GM19351 (cell line): ENCODE measurements around the gene TLE4.

Source experiments
- ATAC-seq: cut with Tn5 transposase; IDR thresholded peaks from one replicate; pipeline ENCODE4 v1.9.1; 2021; ENCODE audit warnings: mild to moderate bottlenecking, moderate library complexity; ENCODE audit not compliant: unreplicated experiment

Gene TLE4

DNA sequence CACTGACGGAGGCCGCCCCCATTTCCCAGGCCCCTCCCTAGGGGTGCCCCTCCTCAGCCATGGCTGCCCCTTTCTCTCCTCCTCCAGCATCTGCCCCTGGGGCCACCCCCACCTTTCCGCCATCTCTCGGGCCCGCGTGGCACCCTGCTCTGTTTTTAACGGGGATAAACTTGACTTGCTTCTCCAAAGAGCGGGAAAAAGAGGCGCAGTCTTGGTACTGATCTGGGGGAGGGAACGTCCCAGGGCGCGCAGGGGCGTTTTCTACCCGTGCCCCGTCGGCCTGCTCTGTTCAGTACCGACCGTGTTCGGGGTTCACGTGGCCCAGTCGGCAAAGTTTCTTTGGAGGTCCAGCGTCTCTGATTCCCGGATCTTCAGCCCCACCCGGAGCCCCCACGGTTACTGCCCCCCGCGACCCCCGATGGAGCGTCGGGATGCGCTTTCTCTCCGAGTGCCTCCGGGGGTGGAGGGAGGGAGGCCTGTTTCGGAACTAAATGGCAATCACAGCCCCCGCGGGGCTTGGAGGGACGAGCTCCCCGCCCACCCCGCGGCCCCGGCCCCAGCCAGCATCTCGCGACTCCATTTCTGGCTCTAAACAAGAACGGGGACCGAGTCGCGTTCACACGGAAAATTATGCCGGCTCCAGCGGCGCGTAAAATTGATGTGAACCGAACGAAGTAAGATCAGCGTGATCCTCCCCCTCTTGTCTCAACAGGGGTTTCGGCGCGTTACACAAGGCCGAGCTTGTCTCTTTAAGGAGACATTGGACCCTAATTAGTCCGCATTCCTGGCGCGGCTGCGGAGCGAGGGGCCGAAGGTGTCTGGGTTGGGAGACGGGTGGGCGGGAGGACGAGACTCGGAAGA, 1.1 kb upstream of the TLE4 start:
- no peak for ATAC-seq

DNA sequence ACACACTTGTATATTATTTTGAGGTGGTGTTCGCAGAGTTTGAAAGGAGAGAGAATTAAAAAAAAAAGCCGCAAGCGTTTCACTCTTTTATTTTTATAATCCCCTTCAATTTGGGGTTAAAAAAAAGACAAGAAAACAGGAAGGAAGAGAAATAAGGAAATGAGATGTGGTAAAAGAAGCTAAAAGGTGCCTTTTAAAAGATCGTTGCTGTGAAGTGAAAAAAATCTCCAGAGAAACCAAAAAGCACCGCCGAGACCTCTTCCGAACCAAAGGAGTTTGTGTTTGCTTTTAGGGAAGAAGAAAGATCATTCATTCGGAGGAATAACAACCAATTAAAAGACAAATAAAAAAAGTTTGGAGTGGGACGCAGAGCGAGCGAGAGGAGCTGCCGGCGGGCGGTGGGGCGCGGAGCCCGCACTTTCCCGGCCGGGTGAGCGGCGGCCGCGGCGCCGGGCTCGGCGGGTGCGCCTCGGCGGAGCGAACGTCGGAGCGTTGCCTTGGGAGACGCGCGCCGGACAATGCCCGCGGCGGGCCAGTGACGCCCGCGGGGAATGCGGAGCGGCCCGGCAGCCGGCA, 355 bp downstream of the TLE4 start:
- ATAC-seq: no peak

DNA sequence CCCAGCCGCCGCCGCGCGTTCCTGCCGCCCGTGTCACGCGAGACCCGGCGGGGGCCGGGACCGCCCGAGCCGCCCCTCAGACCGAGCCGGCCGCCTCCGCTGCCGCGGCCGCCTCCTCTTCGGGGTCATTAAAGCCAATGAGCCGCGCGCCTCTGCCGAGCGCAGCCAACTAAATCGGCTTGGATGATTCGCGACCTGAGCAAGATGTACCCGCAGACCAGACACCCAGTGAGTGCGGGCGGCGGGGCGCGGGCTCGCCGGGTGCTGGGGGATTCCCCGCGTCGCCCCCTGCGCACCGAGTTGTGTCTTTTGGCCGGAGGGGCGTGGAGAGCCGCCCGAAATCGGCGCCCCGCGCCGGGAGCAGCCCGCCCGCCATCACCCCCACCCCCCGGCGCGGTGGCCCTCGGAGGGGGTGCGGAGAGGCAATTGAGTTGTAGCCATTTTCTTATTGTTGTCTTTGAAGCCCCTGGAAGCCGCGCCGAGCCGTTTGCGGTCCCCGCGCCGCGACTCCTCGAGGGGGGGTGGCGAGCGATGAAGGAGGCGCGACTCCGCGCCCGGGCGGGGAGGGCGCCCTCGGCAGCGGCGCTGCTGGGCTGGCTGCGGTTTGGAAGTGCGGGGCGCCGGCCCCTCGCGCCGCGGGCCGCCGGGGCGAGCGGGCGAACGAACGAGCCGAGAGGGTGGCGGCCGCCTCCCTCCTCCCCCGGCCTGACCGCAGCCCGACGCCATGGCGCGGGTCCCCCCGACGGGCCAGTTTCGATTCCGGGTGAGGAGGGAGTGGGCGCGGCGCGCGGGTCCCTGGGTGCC, 1.0 kb downstream of the TLE4 start:
- ATAC-seq: no peak

DNA sequence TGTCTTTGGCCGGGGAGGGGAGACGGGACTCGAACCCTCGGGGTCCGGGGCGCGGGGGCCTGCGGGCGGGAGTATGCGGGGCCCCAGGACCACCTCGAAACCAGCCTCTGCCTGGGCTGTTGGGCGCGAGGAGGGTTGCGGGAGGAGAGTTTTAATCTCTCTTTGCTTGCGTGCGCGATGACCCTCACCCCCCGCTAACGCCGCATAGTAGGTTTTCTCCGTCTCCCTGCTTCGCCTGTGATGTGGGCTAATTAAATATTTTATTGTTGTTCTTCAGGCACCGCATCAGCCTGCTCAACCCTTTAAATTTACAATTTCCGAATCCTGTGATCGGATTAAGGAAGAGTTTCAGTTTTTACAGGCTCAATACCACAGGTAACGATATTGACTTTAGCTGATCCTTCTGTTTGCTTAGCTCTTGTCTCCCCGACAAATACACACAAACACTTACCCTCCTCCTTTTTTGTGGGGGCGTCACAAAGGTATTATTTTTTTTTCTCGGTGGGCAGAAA, 1.7 kb downstream of the TLE4 start:
- ATAC-seq: no peak

DNA sequence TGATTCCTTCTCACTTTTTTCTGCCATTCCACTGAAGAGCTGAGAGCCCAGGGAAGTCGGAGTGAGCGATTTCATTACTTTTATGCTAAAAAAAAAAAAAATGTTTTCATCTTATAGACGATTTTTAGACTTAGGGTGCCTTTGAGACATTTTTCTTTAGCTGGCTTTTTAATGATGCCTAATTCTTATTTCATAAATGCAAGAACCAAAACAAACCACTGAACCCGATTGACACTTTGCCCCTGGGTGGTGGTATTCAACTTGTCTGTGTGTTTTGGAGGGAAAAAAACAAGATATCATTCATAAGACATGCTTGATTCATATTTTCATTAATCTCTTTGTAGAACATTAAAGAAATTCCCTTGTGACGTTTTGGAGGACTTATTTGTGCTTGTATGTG, 2.4 kb downstream of the TLE4 start:
- ATAC-seq: no peak

DNA sequence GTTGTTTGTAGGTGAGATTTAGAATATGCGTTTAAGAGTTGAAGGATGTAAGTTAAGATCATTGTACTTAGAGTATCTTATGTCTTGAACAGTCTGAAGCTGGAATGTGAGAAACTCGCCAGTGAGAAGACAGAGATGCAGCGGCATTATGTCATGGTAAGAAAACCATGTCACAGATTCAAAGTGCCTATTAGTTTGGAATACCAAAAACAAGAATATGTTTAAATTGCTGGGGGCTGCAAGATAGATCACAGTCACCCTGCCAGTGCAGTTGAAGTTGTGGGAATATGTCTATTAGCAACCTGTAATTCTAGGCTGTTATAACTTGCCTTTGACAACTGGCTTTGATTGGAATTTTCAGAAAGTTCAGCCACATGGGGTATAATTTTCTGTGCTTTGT, 3.0 kb downstream of the TLE4 start:
- ATAC-seq: no peak

DNA sequence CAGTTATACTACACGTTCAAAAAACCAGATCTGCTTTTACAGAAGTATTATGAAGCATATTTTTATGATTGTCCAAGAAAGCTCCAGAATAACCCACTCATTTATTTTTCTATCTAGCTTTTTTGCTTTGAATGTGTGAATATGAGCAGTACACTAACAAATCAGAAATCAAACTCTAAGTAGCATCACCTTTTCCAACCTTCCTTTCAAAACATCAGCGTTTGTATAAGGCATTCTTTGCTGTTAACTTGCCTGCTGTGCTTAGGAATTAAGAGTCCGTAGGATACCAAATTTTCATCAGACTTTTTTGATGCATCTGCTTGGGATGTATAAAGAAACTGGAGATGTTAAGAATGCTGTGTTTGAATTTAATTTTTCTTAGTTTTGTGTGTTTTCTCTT, 3.8 kb downstream of the TLE4 start:
- no peak for ATAC-seq

DNA sequence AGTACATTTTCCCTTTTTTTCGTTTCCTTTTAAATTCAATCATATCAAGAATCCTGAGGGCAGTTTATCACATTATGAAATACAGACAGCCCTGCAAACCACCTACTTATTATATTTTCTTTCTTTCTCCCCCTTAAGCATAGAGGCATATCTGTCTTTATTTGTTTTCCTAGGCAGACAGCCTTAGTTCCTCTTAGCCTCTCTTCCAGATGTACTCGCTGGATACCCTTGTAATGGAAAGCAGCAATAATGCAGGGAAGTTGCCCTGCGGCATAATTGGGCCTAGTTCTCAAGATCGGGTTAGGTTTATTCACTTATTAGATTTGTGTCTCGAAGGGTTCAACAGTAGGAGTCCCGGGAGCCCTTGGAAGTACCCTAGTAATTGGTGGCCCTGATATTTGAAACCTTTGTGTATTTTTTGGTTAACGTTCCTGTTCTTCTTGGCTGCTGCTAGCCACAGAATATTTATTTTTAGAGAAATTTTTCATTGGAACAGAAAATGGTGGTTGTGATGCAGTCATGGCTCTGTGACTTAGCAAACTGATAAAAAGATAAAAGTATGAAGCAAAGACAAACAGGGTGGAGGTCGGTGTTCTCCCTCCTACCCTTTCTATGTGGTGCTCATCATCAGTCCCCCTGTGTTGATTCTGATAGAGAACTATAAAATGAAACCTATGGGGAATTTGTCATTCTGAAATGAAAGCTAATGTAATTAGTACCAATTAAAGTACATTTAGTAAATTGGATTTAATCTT, 6.4 kb downstream of the TLE4 start:
- ATAC-seq: no peak

DNA sequence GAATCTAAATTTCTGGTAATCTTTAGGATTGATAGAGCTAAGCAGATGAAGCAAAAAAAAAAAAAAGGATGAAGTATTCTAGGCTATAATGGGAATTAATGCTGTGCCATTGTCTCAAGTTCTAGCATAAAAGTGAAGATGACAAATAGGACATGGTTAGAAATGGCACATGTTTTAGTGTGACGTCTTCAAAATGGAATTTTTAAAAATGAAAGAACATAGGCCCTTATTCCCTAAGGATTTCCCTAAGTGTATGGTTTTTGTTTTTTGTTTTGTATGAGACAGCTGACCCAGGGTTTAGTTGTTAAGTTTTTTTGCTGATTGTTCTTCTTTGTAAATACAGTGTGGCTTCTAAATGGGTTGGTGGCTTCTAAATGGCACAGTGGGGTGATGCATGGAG, 7.1 kb downstream of the TLE4 start:
- ATAC-seq: no peak

DNA sequence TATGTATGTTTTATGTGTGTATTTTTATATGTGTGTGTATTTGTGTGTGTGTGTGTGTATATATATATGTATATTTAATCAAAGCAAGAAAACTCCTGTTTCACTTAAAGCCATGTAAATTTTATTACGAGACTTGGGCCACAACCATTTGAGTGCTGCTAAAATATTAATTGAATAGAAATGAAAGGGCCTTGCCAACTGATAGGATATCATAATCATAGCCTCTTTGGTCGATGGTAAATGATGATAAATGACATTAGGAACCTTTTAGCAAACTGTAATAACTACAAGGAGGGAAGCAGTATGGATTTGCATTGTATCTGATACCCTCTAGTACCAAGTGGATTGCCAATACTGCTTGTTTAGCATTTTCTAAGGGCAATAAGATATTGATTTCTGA, 7.9 kb downstream of the TLE4 start:
- ATAC-seq: no peak

DNA sequence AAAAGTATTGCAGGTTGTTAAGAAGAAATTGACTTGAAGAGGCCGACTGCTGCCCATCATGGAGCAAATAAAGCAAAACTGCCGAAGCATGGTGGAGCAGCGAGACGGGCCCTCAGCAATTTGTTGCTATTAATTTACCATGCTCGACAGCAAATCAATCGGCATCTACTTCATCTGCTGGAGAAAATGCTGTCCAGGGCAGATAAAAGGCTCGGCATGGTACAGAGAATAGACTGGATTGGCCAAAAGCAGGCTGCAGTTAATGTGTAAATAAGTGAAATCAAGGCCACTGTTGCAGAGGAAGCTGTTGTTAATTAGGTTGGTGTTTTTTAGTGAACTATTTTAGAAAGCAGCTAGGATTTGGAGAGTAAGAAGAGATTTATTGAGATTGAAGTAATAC, 8.3 kb downstream of the TLE4 start:
- no peak for ATAC-seq

DNA sequence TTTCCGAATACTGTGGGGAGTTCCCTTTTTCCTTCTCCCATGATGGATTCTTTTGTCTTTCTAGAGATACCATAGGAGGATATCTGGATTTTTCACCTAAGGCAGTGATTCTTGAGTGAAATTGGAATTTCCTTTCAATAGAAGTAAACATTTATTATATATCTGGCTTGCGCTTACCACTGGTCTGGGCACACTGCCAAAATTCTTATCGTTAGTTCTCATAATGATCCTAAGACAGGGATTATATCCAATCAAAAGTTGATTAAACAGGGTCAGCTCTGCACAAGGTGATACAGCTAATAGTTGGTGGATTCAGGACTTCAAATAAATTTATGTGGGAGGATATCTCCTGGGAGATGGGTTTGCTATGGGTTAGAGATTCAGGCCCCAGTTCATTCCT, 9.6 kb downstream of the TLE4 start:
- ATAC-seq: no peak

DNA sequence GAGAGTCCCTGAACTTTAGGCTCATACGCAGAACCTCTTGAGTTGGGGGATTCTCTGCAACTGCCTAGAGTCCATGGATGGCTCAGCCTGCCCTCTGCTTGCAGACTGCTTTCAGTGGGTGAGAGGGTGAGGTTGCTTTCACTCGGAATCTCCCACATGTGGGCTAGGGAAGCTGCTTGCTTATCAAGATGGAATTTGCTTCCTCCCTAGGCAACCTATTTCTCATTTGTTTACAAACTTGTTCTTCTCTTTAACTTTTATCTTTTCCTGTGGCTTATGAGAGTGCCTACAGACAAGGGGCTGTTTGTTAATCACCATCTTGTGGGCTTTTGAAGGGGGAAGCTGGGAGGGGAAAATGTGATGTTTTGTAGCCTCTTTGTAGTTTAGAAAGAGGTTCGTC, 10.0 kb downstream of the TLE4 start:
- ATAC-seq: no peak

DNA sequence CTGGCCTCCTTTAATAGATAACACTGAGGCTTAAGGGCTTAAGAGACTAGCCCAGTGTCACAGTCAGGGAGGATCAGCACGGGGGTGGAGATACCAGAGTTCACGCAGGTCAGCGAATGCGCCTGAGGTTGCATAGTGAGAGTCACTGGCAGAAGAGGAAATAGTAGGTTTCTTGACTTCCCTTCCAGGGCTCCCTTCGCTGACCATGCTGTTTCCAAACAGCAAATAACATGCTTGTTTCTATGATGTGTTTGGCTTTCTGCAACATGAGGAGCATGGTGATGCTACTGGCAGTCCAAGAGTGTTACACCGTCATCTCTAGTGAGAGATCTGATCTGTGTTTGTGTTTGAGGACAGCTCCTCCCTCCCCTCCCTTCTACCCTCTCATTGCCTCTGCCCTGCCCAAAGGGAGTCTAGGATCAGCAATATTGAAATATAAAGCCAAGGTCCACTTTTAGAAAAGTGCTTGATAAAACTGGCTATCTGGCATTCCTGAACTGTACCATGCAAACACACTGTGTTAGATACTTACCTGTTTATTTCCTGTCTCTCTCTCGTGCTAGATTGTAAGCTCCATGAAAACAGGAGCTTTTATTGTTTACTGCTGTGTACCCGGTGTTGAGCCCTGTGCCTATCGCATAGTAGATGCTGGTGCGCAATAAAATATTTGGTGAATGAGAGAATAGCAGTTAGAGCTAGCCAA, 12.3 kb downstream of the TLE4 start:
- ATAC-seq: peak; percentile 62

DNA sequence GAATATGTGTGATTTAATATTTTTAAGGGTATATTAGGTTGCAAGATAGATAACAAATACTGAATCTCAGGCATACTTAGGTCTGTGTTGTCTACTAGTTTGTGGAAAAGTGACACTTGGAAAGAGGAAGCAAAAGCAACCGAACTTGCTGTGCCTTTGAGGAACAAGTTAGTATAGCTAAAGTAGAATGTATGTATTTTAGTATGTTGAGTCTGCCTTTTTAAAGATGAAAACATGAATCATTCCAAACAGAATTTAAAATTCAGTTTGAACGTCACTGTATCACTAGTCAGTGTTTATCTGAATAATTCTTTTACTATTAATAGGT, 12.9 kb downstream of the TLE4 start:
- no peak for ATAC-seq

DNA sequence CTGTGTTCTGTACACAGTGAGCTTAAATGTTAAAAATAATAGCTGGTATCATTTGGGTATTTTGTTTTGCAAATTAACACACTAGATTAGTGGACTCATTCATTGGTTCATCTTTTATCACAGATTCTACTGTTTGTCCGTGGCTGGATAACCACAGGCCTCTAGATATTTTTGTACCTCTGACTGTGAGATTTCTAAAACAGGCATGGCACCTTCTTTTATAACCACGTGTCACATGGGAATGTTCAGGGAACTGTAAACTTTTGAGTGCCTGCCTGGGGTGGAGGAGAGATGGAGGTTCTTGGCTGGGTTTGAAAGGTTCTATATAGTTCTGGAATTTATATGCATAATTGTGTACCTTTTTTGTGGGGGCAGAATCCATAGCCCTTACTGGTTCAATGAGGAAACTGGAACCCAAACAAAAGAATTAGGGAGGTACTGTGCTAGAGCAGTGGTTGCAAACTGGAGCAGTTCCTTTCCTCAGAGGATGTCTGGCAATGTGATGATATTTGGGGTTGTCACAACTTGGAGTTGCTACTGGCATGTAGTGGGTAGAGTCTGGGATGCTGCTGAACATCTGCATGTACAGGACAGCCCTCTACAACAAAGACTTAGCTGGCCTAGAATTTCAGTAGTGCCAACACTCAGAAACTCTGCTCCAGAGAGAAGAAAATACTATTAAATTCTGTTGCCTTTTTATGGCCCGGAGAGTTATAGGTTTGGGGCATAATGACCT, 16.9 kb downstream of the TLE4 start:
- no peak for ATAC-seq

DNA sequence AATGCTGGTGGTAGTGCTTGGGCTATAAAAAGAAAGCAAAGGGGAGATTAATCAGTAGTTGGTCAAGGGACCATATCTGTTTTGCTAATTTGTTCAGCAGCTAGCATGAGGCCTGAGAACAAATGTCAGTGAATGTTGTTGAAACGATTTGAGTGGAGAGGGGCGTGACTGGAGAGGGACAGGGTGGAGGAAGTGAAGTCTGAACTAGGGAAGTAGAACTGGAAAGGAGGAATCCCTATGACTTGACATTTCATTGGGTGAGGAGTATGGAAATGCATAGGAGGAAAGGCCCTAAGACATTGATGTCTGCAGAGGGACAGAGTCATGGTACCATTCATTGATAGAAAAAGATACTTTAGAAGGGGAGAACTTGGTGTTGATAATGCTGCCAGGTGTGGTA, 19.7 kb downstream of the TLE4 start:
- ATAC-seq: no peak

DNA sequence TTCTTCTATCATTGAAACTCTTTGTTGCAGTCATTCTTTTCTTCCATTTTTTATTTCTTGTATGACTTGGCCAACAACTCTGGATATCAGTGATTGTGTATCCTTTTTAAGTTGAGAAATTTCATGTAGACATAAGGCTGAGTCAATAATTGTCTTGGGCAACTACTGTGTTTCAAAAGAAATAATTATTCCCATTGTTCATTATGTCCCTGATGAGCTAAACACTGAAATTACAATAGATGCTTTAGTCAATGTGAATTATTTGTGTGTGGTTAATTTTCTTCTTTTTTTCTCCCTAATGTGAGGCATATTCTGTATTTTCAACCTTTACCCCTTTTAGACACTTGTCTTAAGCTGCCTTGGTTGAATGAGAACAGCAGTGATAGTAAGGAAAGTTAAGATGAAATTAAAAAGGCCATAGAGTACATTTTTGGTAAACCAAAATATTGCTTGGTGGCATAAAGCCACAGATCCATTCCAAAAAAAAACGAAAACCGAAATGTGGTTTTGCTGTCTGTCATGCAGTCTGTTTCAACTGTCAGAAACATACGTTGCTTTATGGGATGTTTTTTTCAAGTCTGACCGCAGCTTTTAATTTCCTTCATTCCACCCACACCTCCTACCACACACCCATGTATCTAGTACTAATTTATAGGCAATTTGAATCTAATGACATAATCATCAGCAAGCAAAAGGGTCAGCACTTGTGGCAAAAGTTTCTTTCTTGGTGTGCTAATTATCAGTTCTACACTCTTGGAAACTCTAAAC, 21.1 kb downstream of the TLE4 start:
- ATAC-seq: no peak
